Loucy (cell line): ENCODE results near the gene MBNL1.

Experiments
- EZH2phosphoT487 ChIP-seq: fragments of 200-600 bp; IDR thresholded peaks from 2 replicates; pipeline ENCODE4 v1.6.1; 2018; ENCODE audit warnings: antibody characterized with exemption, mild to moderate bottlenecking, moderate library complexity, borderline replicate concordance
- TF ChIP-seq, protein P1 (sequence below): fragments of 200-600 bp; sonication (generic); conservative IDR thresholded peaks from 2 replicates; pipeline ENCODE4 v1.5.1; 2014; ENCODE audit warnings: mild to moderate bottlenecking, antibody characterized with exemption, low read length

DNA sequence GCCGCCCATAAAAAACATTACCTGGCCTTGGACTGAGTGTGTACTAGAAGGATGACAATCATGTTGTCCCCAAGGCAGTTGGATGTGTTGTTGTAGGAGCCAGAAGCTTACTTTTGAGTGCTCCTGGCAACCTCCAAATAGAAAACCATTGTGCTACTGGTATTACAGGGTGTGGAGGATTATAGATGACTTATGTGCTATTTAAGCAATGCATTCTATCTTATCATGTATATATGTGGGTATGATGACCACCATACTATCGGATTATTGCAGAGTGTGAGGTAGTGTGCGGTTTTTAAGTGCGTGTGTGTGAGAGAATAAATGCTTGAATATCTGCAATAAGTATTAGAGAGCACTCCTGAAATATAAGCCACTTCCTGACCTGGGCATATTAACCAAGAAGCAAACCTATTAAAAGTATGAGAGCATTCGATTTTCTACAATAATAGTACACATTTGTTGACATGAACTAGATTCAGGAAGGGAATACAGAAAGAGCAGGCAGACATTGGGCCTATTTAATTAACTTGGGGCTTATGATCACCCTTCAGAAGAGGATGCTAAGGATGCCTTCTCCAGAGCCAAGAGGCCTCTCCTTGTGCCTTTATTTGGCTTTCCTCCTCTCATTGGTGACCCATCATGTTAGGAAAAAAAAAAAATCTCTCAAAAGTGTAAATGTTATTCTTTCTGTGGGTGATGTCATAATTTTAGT is 11.7 kb upstream of the MBNL1 start:
- TF ChIP-seq, protein P1, sequence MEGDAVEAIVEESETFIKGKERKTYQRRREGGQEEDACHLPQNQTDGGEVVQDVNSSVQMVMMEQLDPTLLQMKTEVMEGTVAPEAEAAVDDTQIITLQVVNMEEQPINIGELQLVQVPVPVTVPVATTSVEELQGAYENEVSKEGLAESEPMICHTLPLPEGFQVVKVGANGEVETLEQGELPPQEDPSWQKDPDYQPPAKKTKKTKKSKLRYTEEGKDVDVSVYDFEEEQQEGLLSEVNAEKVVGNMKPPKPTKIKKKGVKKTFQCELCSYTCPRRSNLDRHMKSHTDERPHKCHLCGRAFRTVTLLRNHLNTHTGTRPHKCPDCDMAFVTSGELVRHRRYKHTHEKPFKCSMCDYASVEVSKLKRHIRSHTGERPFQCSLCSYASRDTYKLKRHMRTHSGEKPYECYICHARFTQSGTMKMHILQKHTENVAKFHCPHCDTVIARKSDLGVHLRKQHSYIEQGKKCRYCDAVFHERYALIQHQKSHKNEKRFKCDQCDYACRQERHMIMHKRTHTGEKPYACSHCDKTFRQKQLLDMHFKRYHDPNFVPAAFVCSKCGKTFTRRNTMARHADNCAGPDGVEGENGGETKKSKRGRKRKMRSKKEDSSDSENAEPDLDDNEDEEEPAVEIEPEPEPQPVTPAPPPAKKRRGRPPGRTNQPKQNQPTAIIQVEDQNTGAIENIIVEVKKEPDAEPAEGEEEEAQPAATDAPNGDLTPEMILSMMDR, result no peak
- no peak for TF ChIP-seq EZH2phosphoT487
